GM19324 (cell line): ENCODE measurements around the gene ABCG8.

Experiments
- ATAC-seq: cut with Tn5 transposase; IDR thresholded peaks from one replicate; pipeline ENCODE4 v1.9.1; 2021; ENCODE audit warnings: mild to moderate bottlenecking, moderate library complexity; ENCODE audit not compliant: unreplicated experiment, low FRiP score

ABCG8 gene

GRCh38 chr2:43853141-43854081 lies 14.6 kb downstream of the ABCG8 start:
- no peak for ATAC-seq

GRCh38 chr2:43854671-43855070 lies 15.9 kb downstream of the ABCG8 start:
- ATAC-seq, result no peak

GRCh38 chr2:43855292-43855691 lies 16.5 kb downstream of the ABCG8 start:
- no peak for ATAC-seq

DNA sequence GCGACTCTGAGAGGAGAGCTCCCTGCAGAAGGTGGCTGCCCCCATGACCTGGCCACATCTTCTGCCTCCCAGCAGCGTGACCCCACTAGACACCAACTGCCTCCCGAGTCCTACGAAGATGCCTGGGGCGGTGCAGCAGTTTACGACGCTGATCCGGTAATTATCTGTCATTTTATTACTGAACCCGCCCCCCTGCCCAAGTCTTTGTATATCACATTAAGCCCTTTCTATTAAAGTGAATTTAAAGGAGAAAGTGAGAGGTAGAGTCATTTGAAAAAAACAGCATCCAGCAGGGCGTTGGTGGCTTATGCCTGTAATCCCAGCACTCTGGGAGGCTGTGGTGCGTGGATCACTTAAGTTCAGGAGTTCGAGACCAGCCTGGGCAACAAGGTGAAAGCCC lies 33.4 kb downstream of the ABCG8 start:
- no peak for ATAC-seq

DNA sequence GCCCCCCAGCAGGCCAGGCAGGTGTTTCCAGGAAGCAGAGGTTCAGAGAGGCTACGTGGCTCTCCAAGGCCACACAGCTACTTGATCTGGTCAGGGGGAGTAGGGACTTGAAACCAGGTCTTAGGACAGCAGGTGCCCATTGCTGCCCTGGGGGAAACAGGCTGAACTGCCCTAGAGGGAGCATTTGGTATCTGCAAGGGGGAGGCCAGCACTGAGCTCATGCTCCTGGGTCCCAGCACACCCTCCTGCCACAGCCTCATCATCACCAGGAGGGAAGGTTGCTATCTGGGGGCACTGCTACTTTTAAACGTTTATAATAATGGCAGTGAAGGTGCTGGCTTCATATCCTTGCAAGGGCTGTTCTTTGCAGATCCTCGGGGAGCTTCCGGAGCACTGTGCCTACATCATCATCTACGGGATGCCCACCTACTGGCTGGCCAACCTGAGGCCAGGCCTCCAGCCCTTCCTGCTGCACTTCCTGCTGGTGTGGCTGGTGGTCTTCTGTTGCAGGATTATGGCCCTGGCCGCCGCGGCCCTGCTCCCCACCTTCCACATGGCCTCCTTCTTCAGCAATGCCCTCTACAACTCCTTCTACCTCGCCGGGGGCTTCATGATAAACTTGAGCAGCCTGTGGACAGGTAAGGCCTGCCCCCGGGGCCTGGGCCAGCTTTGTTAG lies 36.1 kb downstream of the ABCG8 start:
- no peak for ATAC-seq

GRCh38 chr2:43877782-43878464 lies 39.2 kb downstream of the ABCG8 start:
- ATAC-seq, result no peak

- ATAC-seq, result no peak
Measured at GRCh38 chr2:43879261-43879660, 40.5 kb downstream of the ABCG8 start.

GRCh38 chr2:43880471-43880870 lies 41.7 kb downstream of the ABCG8 start:
- ATAC-seq, result no peak

DNA sequence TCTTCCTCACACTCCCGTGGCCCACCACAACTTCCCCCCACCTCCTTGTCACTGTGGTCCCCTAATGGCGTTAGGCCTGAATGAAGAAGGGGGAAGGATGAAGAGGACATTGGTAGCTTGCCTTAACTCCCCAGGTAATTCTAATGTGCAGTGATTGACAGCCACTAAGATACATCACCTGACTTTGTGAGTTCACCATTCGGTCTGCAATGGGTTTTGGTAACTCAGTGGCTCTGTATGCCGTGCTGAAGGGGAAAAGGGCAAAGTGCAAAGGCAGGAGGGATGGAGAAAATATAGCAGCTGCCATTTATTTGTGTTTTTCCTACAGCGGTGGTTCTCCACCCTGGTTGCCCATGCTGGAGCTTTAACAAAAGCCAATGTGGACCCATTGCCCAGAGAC lies 42.2 kb downstream of the ABCG8 start:
- no peak for ATAC-seq

DNA sequence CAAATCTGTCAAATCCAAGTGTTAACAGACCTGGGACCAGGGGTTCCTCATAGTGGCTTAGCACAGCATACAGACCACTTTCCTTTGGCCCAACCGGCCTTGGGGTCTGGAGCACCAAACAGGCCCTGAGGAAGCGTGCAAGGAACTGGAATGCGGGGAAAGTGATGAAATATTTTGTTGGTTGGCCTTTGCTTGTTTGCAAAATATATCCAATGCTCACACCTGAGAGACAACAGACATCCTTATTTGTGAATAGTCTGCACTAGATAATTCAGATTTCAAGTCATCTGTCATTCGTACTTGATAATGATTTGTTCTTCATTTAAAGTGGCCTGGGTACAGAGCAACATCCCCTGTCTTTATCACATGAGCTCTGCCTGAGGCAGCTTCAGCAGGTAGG lies 43.5 kb downstream of the ABCG8 start:
- no peak for ATAC-seq

DNA sequence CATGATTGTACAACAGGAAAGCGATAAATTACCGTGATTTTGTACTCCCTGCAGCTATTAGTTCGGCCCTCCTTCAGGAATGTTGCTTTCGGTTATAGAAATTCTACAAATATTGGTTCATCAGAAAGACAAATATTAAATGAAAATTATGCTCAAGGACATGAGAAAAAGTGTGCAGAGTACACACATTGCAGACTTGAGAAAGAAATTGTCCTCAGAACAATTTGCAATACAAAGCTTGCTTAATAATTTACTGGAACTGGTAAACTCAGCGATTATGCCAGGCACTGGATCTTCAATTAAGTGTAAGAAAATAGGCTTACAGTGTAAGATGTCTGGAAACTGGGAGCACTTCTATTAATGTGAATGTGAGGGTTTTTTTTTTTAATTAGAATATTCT lies 45.9 kb downstream of the ABCG8 start:
- ATAC-seq, result no peak

DNA sequence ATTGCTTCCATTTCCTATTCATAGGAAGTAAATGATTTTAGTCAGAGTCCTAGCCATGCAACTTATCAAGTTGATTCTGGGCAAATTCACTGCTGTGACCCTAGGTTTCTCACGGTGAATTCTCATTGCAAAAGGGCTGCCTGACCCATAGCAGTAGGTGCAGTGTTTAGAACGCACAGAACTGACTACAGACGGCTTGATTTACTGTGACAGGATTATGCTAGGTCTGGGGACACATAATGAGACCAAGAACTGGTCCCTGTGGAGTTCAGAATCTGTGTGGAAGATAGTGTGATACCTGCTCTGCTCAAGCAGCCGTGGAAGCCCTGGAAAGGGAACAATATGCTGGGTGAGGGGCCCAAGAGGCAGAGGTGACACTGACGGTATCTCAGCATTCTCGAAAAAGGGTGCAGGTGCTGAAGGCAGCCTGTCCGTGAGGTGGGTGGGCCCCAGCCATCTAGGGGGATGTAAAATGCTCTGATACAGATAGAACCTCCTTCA lies 46.4 kb downstream of the ABCG8 start:
- ATAC-seq, result no peak

DNA sequence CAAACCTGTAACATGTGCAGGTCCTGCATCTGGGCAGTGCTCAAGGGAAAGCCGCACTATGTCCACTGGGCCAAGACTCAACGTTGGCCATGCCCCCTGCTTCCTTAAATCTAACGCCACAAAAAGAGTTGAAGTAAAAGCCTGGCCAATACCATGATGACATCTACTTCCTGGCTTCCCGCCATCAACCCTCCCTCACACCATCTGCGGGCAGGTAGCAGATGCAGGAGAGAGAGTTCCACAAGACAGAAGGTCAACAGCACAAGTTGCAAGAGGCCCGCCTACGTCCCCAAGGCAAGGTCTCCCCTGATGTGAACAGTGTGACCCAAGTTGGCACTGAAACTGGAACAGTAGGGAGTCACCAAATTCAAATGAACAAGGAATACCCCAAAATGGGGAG lies 48.4 kb downstream of the ABCG8 start:
- no peak for ATAC-seq

DNA sequence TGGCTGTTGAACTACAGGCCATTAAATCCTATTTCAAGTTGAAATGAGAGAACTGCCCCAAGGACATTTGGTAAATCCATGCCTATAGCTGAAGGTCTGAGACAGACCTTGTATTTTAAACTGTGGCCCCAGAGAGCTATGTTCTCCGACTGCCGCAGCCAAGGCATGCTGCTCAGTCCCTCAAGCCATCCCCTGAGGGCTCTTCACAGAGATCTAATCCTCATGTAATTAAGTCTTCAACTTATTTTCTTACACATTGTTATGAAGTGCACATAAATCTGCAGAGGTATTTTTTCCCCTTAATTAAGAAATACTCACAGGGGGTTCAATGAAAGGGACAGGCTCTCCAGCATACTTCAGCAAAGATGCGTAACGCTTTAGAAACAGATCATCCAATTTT lies 50.6 kb downstream of the ABCG8 start:
- ATAC-seq, result no peak

- no peak for ATAC-seq
Measured at GRCh38 chr2:43890855-43891254, 52.1 kb downstream of the ABCG8 start.

DNA sequence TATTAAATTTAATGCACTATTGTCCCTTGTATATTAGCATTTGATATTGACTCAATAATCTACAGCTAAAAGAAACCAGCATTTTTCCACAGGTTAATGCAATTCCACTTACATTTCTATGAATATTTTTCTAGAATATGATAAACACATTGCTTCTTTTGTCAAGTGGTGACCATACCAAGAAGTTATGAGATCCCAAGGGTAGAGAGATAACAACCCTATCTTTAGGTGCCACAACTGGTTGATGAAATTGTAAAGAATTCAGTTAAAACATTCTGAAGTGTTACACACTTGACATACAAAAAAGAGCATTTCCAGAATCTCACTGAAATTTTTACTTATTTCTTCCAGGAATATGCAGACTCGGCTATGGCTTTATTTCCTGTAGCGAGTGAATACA lies 56.0 kb downstream of the ABCG8 start:
- no peak for ATAC-seq

DNA sequence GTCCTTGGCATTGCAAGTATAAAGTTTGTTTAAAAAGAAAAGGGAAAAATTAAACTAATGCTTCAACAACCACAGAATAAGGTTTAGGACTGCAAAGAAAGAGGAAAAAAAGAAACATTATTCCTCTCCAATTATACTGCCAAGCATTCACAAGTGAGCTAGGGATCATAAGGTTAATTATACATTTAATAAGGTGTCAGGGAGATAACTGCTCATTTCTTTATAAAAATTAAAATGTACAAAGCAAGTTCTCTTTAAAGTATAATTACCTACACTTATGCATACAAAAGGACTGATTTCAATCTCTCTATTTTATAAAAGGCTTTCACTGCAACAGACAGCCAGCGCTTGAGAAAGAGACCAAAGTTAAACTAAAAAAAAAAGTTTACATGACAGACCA lies 58.1 kb downstream of the ABCG8 start:
- no peak for ATAC-seq

- no peak for ATAC-seq
Measured at GRCh38 chr2:43897492-43897891, 58.7 kb downstream of the ABCG8 start.

GRCh38 chr2:43898134-43898837 lies 59.5 kb downstream of the ABCG8 start:
- no peak for ATAC-seq

DNA sequence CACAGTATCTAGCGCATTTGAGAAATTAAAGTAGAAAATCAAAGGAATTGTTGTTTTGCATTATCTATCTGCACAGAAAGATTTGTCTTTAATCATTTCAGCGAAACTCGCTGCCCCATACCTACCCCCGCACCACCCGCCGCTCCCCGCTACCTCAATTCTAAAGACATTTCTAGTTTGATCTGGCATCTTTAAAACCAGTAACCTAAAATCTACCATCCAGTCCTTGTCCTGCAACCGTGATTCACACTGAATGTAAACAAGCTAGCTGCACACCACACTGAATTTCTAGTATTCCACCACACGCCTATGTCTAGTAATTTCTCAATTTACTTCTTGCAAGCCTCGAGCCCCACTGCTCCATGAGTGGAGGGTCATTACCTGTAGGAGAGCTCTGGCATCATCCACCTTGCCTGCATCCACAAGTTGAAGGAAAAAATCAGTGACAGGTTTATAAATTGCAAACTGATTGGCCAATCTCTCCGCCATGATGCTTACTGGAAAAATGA lies 60.1 kb downstream of the ABCG8 start:
- no peak for ATAC-seq
